ENCODE measurements around the gene UBE2Z. TPM values are rescaled to one million over a fixed set of nuclear protein-coding genes. Genes with fewer than 3 reads are reported as not detected.

The UBE2Z gene
- total RNA-seq, 6 donors from 2014 or later = 38.6 to 79.6 (median 60.7) TPM

- ATAC-seq (ENCODE audit: low FRiP score in 2 of 2) = no peak
- Histone ChIP-seq H3K4me3 (no peak overlapping the region), H3K9me3 (no peaks in the 10 kb centered on the region), H3K27ac (no peak overlapping the region), H3K4me1 (peaks cover 0 to 3% (median 0%) of the 10 kb centered on the region in 4 donors), H3K36me3 (no peaks in the 10 kb centered on the region), H3K27me3 (no peaks in the 10 kb centered on the region)
- TF ChIP-seq CTCF (IDR thresholded peaks at IDR 0.05) (no peak), EP300 (IDR thresholded peaks at IDR 0.05) (no peak), POLR2AphosphoS5 (IDR thresholded peaks at IDR 0.05) (no peak), POLR2A (IDR thresholded peaks at IDR 0.05) (no peak)
- no peak for DNase-seq
- WGBS, 2 donors = 74 to 83% methylated on average over 12 of the region's 12 CpGs
Measured at GRCh38 chr17:48970865-48971687, 62.9 kb downstream of the UBE2Z start.

GRCh38 chr17:48972749-48973097 lies 64.5 kb downstream of the UBE2Z start:
- H3K4me1 ChIP-seq = peaks cover 0 to 3% (median 0%) of the 10 kb centered on the region in 4 donors
- DNase-seq (no peak), ATAC-seq (ENCODE audit: low FRiP score in 2 of 2) (no peak)
- no peak for TF ChIP-seq POLR2A (IDR thresholded peaks at IDR 0.05)
- H3K4me3 ChIP-seq = no peak overlapping the region
- WGBS, 2 donors = 80 to 88% methylated on average over 7 of the region's 7 CpGs
- no peaks in the 10 kb centered on the region for H3K36me3 ChIP-seq
- no peaks in the 10 kb centered on the region for H3K27me3 ChIP-seq
- no peak overlapping the region for H3K27ac ChIP-seq
- H3K9me3 ChIP-seq = no peaks in the 10 kb centered on the region

- 29 to 64% methylated on average over 3 of the region's 3 CpGs for WGBS, 2 donors
- Histone ChIP-seq H3K27ac (no peak overlapping the region), H3K4me3 (no peak overlapping the region), H3K4me1 (peaks cover 0 to 3% (median 0%) of the 10 kb centered on the region in 4 donors), H3K36me3 (no peaks in the 10 kb centered on the region), H3K27me3 (no peaks in the 10 kb centered on the region), H3K9me3 (no peaks in the 10 kb centered on the region)
- TF ChIP-seq CTCF (IDR thresholded peaks at IDR 0.05) = no peak
- no peak for TF ChIP-seq POLR2AphosphoS5 (IDR thresholded peaks at IDR 0.05)
- no peak for TF ChIP-seq POLR2A (IDR thresholded peaks at IDR 0.05)
- TF ChIP-seq EP300 (IDR thresholded peaks at IDR 0.05) = no peak
- ATAC-seq (ENCODE audit: low FRiP score in 2 of 2) (no peak), DNase-seq (no peak)
Measured at GRCh38 chr17:48973806-48974205, 65.6 kb downstream of the UBE2Z start.

Small RNAs within 50 kb of the gene (small RNA-seq; reads per million reads assigned to genes)
- gene AC068531.1 = 0 reads per million in 4 donors
- 0 reads per million in 4 donors for gene RF00263
- gene RF01210 = 0 reads per million in 4 donors
- 0 reads per million in 4 donors for gene RNU1-42P

Other genes with a start within 250 kb of the UBE2Z start
- gene PRAC1, start 185.9 kb upstream of the UBE2Z start, total RNA-seq = not detected
- gene PRAC2, start 185.2 kb upstream of the UBE2Z start, total RNA-seq = not detected
- not detected for gene HOXB13, start 179.7 kb upstream of the UBE2Z start, total RNA-seq
- 10 to 100 TPM in 1 of 6 donors, 1 to 10 TPM in 4, under 1 TPM in 1; 0.69 to 12.1 (median 1.5) TPM for gene TTLL6, start 91.2 kb upstream of the UBE2Z start, total RNA-seq
- 100 to 1,000 TPM; 123 to 330 (median 180) TPM for gene CALCOCO2, start 77.4 kb upstream of the UBE2Z start, total RNA-seq
- 10 to 100 TPM; 11.5 to 55.3 (median 43.6) TPM for gene ATP5MC1, start 15.6 kb upstream of the UBE2Z start, total RNA-seq
- gene SNF8, start 36.4 kb downstream of the UBE2Z start, total RNA-seq = 100 to 1,000 TPM in 2 of 6 donors, 10 to 100 TPM in 4; 76.5 to 110 (median 89.7) TPM
- not detected for gene GIP, start 60.2 kb downstream of the UBE2Z start, total RNA-seq
- gene IGF2BP1, start 89.0 kb downstream of the UBE2Z start, total RNA-seq = 1 to 10 TPM in 2 of 6 donors, not detected in 4; 1.3 to 1.4 TPM
- gene B4GALNT2, start 224.4 kb downstream of the UBE2Z start, total RNA-seq = 1 to 10 TPM in 1 of 6 donors, under 1 TPM in 5; 0.11 to 1.0 (median 0.16) TPM